Duodenal mucosa (tissue), 2 donors: ENCODE data around the gene DTWD2.
"Not testable (repeated sequence)": the region's sequence is repeated elsewhere in the genome, so short reads cannot be mapped to it uniquely, and the experiment has no call there.

Experiments used
- H3K27ac ChIP-seq: one replicate; pipeline ENCODE4 v1.7.0; 2013; ENCODE audit warnings: low read depth, low read length
- H3K27me3 ChIP-seq, 2 donors: one replicate each; pipeline ENCODE4 v1.7.0; 2013; ENCODE audit warnings: low read length in 2 of 2, control low read depth in 1 of 2; ENCODE audit not compliant: insufficient read depth in 2 of 2, control insufficient read depth in 1 of 2
- H3K36me3 ChIP-seq, 2 donors: one replicate each; pipeline ENCODE4 v1.7.0; 2013; ENCODE audit warnings: low read length in 2 of 2, control low read depth in 1 of 2; ENCODE audit not compliant: insufficient read depth in 2 of 2, control insufficient read depth in 1 of 2
- H3K4me1 ChIP-seq, 2 donors: one replicate each; pipeline ENCODE4 v1.7.0; 2013; ENCODE audit warnings: low read length in 2 of 2, control low read depth in 1 of 2; ENCODE audit not compliant: insufficient read depth in 2 of 2, control insufficient read depth in 1 of 2
- H3K4me3 ChIP-seq, 2 donors: one replicate each; pipeline ENCODE4 v1.7.0; 2013; ENCODE audit warnings: low read length in 2 of 2, low read depth in 1 of 2
- H3K9ac ChIP-seq, 2 donors: one replicate each; pipeline ENCODE4 v1.7.0; 2013; ENCODE audit warnings: low read length in 2 of 2, low read depth in 1 of 2
- H3K9me3 ChIP-seq, 2 donors: one replicate each; pipeline ENCODE4 v1.7.0; 2013; ENCODE audit warnings: low read length in 2 of 2, control low read depth in 1 of 2; ENCODE audit not compliant: control insufficient read depth in 1 of 2

Gene DTWD2

GRCh38 chr5:118851785-118852184 lies 136.6 kb downstream of the DTWD2 start:
- not testable (repeated sequence) for H3K9me3 ChIP-seq

GRCh38 chr5:118849507-118849906 lies 138.8 kb downstream of the DTWD2 start:
- not testable (repeated sequence) for H3K27me3 ChIP-seq, H3K4me3 ChIP-seq, H3K9me3 ChIP-seq, H3K36me3 ChIP-seq, H3K4me1 ChIP-seq, H3K27ac ChIP-seq, H3K9ac ChIP-seq

More at GRCh38 chr5:118851785-118852184, 136.6 kb downstream of the DTWD2 start:
- not testable (repeated sequence) for H3K4me3 ChIP-seq, H3K27ac ChIP-seq, H3K9ac ChIP-seq, H3K36me3 ChIP-seq, H3K27me3 ChIP-seq, H3K4me1 ChIP-seq

GRCh38 chr5:118844351-118844750 lies 144.0 kb downstream of the DTWD2 start:
- Histone ChIP-seq H3K4me3 (no peak overlapping the region), H3K9me3 (no peaks in the 10 kb centered on the region), H3K4me1 (no peaks in the 10 kb centered on the region)

GRCh38 chr5:118834710-118835109 lies 153.6 kb downstream of the DTWD2 start:
- H3K9me3 ChIP-seq: no peaks in the 10 kb centered on the region
- H3K36me3 ChIP-seq: no peaks in the 10 kb centered on the region
- H3K27ac ChIP-seq: no peak overlapping the region
- no peaks in the 10 kb centered on the region for H3K27me3 ChIP-seq
- no peak overlapping the region for H3K9ac ChIP-seq
- no peak overlapping the region for H3K4me3 ChIP-seq
- H3K4me1 ChIP-seq: no peaks in the 10 kb centered on the region

More at GRCh38 chr5:118844351-118844750, 144.0 kb downstream of the DTWD2 start:
- no peaks in the 10 kb centered on the region for H3K36me3 ChIP-seq
- no peak overlapping the region for H3K9ac ChIP-seq
- no peaks in the 10 kb centered on the region for H3K27me3 ChIP-seq
- no peak overlapping the region for H3K27ac ChIP-seq

- no peaks in the 10 kb centered on the region for H3K36me3 ChIP-seq
- no peak overlapping the region for H3K27ac ChIP-seq
- H3K27me3 ChIP-seq: no peaks in the 10 kb centered on the region
- no peak overlapping the region for H3K9ac ChIP-seq
- no peak overlapping the region for H3K4me3 ChIP-seq
- no peaks in the 10 kb centered on the region for H3K4me1 ChIP-seq
- H3K9me3 ChIP-seq: no peaks in the 10 kb centered on the region
Measured at GRCh38 chr5:118832974-118833373, 155.4 kb downstream of the DTWD2 start.

GRCh38 chr5:118825226-118825625 lies 163.1 kb downstream of the DTWD2 start:
- H3K27ac ChIP-seq: no peak overlapping the region
- H3K27me3 ChIP-seq: no peaks in the 10 kb centered on the region
- no peak overlapping the region for H3K4me3 ChIP-seq
- H3K36me3 ChIP-seq: no peaks in the 10 kb centered on the region
- no peaks in the 10 kb centered on the region for H3K4me1 ChIP-seq
- H3K9ac ChIP-seq: no peak overlapping the region
- H3K9me3 ChIP-seq: no peaks in the 10 kb centered on the region

GRCh38 chr5:118818604-118819003 lies 169.7 kb downstream of the DTWD2 start:
- Histone ChIP-seq H3K27ac (no peak overlapping the region), H3K9me3 (no peaks in the 10 kb centered on the region), H3K36me3 (no peaks in the 10 kb centered on the region), H3K4me1 (no peaks in the 10 kb centered on the region), H3K27me3 (no peaks in the 10 kb centered on the region), H3K4me3 (no peak overlapping the region), H3K9ac (no peak overlapping the region)

GRCh38 chr5:118808441-118808840 lies 179.9 kb downstream of the DTWD2 start:
- no peaks in the 10 kb centered on the region for H3K4me1 ChIP-seq
- no peaks in the 10 kb centered on the region for H3K36me3 ChIP-seq
- no peaks in the 10 kb centered on the region for H3K9me3 ChIP-seq
- H3K4me3 ChIP-seq: no peak overlapping the region
- H3K27me3 ChIP-seq: no peaks in the 10 kb centered on the region
- no peak overlapping the region for H3K9ac ChIP-seq
- no peak overlapping the region for H3K27ac ChIP-seq

GRCh38 chr5:118806571-118806970 lies 181.8 kb downstream of the DTWD2 start:
- Histone ChIP-seq H3K27ac (no peak overlapping the region), H3K4me1 (no peaks in the 10 kb centered on the region), H3K9ac (no peak overlapping the region), H3K9me3 (no peaks in the 10 kb centered on the region), H3K36me3 (no peaks in the 10 kb centered on the region), H3K4me3 (no peak overlapping the region), H3K27me3 (no peaks in the 10 kb centered on the region)

- Histone ChIP-seq H3K36me3 (no peaks in the 10 kb centered on the region), H3K27ac (no peak overlapping the region), H3K9me3 (no peaks in the 10 kb centered on the region), H3K27me3 (no peaks in the 10 kb centered on the region), H3K4me1 (no peaks in the 10 kb centered on the region), H3K9ac (no peak overlapping the region), H3K4me3 (no peak overlapping the region)
Measured at GRCh38 chr5:118802335-118802734, 186.0 kb downstream of the DTWD2 start.

- Histone ChIP-seq H3K9me3 (no peaks in the 10 kb centered on the region), H3K27ac (no peak overlapping the region), H3K36me3 (no peaks in the 10 kb centered on the region), H3K9ac (no peak overlapping the region), H3K4me1 (peaks cover 0 to 4% of the 10 kb centered on the region in 2 donors), H3K4me3 (no peak overlapping the region), H3K27me3 (no peaks in the 10 kb centered on the region)
Measured at GRCh38 chr5:118796081-118796480, 192.3 kb downstream of the DTWD2 start.
